GM21529 (cell line): ENCODE data around the gene FERMT3.

ENCODE experiments used
- ATAC-seq: cut with Tn5 transposase; IDR thresholded peaks from one replicate; pipeline ENCODE4 v1.9.1; 2021; ENCODE audit not compliant: unreplicated experiment

The FERMT3 gene

GRCh38 chr11:64219354-64219684 is 12.8 kb downstream of the FERMT3 start:
- ATAC-seq = no peak

GRCh38 chr11:64219755-64220154 is 13.2 kb downstream of the FERMT3 start:
- ATAC-seq = no peak

- ATAC-seq = no peak
Measured at GRCh38 chr11:64220271-64220670, 13.8 kb downstream of the FERMT3 start.

- no peak for ATAC-seq
Measured at GRCh38 chr11:64220798-64221197, 14.3 kb downstream of the FERMT3 start.

DNA sequence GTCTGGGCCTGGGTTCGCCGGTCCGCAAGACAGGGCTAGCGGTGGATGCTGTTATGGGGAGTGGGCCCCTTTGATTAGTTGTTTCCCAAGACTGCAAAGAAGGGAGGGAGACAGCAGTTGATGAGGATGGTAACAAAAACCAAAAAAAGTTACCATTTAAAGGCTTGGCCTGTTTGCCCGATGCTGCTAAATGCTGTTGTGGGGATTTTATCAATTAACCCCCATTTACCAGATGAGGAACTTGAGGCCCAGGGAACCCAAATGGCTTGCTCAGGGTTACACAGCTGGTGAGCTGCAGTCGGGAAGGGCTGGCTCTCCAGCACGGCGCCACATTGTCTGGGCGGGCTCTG is 16.1 kb downstream of the FERMT3 start:
- ATAC-seq = no peak

- ATAC-seq = no peak
Measured at GRCh38 chr11:64223001-64223651, 16.6 kb downstream of the FERMT3 start.

- no peak for ATAC-seq
Measured at GRCh38 chr11:64224151-64224890, 17.8 kb downstream of the FERMT3 start.

DNA sequence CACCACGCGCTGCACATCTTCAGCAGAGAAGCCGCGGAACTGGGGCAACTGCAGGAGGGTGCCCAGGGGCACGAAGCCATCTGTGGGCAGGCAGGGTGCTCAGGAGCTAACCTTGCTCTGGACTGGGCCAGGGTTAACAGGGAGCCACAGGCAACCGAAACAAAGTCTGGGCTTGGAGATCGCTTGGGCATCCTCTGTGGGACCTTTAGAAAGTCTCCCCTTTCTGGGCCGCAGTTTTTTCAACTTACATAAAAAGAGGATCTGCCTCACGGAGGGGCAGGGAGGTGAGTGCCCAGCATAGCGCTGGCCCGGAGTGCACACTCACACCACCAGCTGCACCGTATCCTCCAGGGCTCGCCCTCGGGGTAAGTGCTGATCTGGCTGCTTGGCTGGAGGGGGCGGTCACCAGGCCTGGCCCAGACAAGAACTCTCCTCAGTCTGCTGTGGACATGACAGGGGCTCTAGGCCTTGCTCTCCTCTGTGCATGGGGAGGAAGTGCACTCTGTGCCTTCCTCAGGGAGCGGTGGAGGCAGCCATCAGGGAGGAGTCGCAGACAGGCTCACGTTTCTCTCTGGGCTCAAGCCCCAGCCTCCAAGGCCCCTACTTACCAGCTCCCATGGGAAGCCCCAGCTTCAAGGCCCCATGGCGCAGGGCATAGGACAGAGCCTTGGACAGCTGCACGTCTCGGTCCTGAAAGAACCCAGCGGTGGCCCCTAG is 18.5 kb downstream of the FERMT3 start:
- ATAC-seq = no peak

DNA sequence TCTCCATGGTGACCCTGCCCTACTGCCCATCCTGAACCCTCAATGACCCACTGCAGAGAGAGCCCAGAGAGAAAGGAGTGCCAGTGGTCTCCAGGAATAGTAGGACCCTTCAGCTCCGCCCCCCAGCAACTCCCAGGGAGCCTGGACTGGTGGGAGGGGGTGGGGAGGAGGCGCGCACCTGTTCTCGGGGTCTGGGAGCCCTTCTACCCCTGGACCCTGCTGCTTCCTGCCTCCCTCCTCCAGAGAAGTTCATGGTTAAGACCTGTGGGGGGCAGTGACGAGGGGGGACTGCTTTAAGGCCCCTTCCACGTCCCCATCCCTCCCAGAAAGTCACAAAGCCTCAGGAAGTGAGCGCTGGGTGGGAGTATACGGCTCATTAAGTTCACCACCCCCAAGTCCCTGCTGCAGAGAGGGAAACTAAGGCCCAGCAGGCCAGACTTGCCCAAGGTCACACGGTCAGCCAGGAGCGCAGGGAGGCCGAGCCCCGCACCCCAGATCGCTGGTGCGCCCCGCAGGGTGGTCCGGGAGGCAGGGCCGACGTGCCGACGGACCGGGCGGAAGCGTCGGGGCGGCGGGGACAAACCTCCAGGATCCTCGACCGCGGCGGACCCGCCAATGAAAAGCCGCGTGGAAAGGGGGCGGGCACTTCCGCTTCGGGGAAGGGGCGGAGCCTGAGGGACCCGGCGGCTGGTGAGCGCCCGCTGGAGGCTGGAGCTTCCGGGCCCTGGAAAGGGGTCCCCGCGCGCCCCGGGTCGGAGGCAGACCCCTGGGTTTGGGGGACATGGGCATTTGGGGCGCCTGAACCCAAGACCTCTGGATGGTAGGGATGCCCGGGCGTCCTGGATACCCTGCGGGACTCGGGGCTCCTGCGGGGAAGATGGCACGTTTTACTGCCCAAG is 19.3 kb downstream of the FERMT3 start, which contains the start of the genes NUDT22 and TRPT1:
NUDT22 (plus strand) TSS at position 667 of the 899 bp plus-strand sequence. CDS start 379 bp downstream, outside the sequence.
TRPT1 (minus strand) TSS at position 579 of the 899 bp plus-strand sequence; CDS start at position 253, 326 bp downstream.
- peak; percentile 42 for ATAC-seq

GRCh38 chr11:64226507-64227051 is 20.1 kb downstream of the FERMT3 start:
- peak; percentile 38 for ATAC-seq

GRCh38 chr11:64227405-64227956 is 21.0 kb downstream of the FERMT3 start:
- ATAC-seq = no peak

GRCh38 chr11:64229090-64229743 is 22.7 kb downstream of the FERMT3 start:
- no peak for ATAC-seq

DNA sequence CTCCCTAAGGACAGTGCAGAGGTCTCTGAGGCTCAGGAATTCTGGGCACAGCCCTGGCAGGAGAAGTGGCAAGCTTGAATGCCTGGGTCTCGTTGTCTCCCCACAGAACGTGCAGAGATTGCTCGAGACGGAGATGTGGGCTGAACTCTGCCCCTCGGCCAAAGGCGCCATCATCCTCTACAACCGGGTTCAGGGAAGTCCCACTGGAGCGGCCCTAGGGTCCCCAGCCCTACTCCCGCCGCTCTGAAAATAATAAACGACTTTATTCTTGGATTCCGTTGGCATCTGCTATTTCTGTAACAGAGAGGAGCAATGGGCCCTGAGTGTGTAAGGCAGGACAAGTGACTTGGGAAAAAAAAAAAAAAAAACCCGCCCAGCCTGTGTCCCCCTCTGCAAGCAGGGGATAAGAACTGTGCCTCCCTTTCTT is 23.2 kb downstream of the FERMT3 start:
- no peak for ATAC-seq

- peak; percentile 43 for ATAC-seq
Measured at GRCh38 chr11:64230171-64230984, 23.9 kb downstream of the FERMT3 start, which contains the start of gene DNAJC4. Gene DNAJC4 (plus strand): TSS chr11:64230548. CDS start chr11:64230855, 307 bp downstream.

DNA sequence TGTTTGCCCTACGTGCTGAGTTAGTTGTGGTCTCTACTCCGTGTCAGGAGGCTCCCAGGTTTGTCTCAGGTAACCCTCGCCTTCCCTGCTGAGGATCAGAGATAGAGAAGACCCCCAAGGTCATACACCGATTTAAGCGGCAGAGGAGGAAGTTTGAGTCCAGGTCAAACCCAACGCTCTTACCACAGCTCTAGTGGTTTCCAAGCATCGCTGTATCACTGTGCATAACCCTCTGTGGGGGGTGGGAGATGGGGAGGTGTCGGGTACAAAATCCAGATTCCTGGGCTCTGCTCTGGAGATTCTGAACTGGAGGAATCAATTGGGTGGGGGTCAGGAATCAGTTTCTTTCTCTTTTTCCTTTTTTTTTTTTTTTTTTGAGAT is 24.5 kb downstream of the FERMT3 start:
- ATAC-seq = no peak

DNA sequence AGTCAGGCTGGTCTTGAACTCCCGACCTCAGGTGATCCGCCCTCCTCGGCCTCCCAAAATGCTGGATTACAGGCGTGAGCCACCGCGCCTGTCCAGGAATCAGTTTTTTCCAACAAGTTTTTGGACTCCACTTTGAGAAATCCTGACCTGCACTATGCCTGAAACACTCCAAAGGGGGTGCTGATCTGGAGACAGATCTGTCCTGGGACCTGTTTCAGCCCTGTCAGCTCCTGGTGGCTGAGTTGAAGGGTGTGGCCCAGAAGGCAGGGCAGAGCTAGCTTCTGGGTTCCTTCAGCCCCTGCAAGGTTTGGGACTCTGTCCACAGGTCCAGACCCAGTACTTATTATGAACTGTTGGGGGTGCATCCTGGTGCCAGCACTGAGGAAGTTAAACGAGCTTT is 25.0 kb downstream of the FERMT3 start:
- ATAC-seq = no peak

DNA sequence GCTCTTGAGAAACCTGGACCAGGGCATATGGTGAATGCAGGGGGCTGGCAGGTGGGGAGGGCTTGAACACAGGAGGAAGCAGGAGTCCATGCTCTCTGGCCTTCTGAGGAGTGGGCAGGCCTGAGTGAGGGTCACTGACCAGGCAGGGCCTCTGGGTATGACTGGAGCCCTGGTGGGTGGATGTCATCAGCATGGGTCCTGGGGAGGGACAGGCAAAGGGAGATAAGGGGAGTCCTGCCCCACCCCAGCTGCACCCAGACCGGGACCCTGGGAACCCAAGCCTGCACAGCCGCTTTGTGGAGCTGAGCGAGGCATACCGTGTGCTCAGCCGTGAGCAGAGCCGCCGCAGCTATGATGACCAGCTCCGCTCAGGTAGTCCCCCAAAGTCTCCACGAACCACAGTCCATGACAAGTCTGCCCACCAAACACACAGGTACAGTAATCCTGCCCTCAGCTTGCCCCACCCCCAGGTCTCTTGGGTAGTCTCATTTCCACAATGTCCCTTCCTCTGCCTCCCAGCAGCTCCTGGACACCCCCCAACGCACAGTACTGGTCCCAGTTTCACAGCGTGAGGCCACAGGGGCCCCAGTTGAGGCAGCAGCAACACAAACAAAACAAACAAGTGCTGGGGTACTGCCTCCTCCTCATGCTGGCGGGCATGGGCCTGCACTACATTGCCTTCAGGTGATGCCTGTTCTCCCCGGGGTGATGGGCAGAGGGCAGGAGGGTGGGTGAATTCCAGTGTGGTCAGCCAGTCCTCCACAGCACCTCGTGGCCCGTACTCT is 25.9 kb downstream of the FERMT3 start:
- ATAC-seq = no peak

DNA sequence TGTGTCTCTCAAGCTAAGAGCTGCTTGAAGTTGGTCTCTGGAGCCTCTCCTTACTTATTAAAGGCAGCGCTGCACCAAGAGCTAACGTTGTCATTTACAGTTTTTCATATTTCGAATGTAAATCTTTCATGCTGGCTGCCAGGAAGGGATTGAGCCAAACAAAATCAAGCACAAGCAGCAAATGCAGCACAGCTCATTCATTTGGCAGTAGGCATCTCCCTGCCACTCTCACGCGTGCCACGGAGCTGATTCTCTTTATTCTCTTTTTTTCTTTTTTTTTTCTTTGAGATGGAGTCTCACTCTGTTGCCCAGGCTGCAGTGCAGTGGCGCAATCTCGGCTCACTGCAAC is 26.4 kb downstream of the FERMT3 start:
- ATAC-seq = no peak
